K562 (cell line): ENCODE results near the gene GP1BA. TPM values are rescaled to one million over a fixed set of nuclear protein-coding genes. Genes with fewer than 3 reads are reported as not detected.

Source experiments
- COPS2 ChIP-seq: fragments of 450-650 bp; conservative IDR thresholded peaks from 2 replicates; pipeline ENCODE4 v1.6.1; 2016; ENCODE audit warnings: mild to moderate bottlenecking, moderate library complexity
- CTCF ChIP-seq, 3 experiments: IDR thresholded peaks in 2 of 3; conservative IDR thresholded peaks in 1 of 3; 2 replicates each; pipeline ENCODE4 v1.5.1; 2011 to 2012; ENCODE audit warnings: low read length in 3 of 3, mild to moderate bottlenecking in 3 of 3, control low read depth in 2 of 3, improper control_type of control experiment in 1 of 3, inconsistent platforms in 1 of 3, low read depth in 1 of 3, mixed read lengths in 1 of 3, moderate library complexity in 1 of 3; ENCODE audit not compliant: insufficient read depth in 2 of 3
- CXXC5 ChIP-seq: fragments of 250-450 bp; sonication (Bioruptor Pico); IDR thresholded peaks from 2 replicates; pipeline ENCODE4 v1.8.0; 2022; ENCODE audit warnings: inconsistent platforms, mild to moderate bottlenecking, moderate library complexity
- MYC ChIP-seq, 2 experiments: fragments of 250-450 bp in 1 of 2; sonication (Bioruptor Pico) in 1 of 2; IDR thresholded peaks; 2 replicates each; pipeline versions ENCODE4 v1.5.1 to v1.6.1; 2012 to 2021; ENCODE audit warnings: low read depth in 2 of 2, borderline replicate concordance in 1 of 2, improper control_type of control experiment in 1 of 2, low read length in 1 of 2, mild to moderate bottlenecking in 1 of 2, moderate library complexity in 1 of 2
- NFIX ChIP-seq: fragments of 250-450 bp; sonication (Bioruptor Pico); IDR thresholded peaks from 2 replicates; pipeline ENCODE4 v1.4.0; 2020; ENCODE audit warnings: low read depth, mild to moderate bottlenecking, moderate library complexity
- NRF1 ChIP-seq, 2 experiments: fragments of 450-650 bp; IDR thresholded peaks in 1 of 2; conservative IDR thresholded peaks in 1 of 2; 2 replicates each; pipeline ENCODE4 v1.6.1; 2014; ENCODE audit warnings: mild to moderate bottlenecking in 2 of 2
- RBM34 ChIP-seq: fragments of 200-400 bp; formaldehyde crosslinking; IDR thresholded peaks from 2 replicates; pipeline ENCODE4 v1.6.1; 2018; ENCODE audit warnings: low read length, borderline replicate concordance; ENCODE audit not compliant: insufficient read depth
- RREB1 ChIP-seq: fragments of 250-450 bp; sonication (Bioruptor Pico); IDR thresholded peaks from 2 replicates; pipeline ENCODE4 v1.4.0; 2020
- TSHZ1 ChIP-seq: fragments of 250-450 bp; sonication (Bioruptor Pico); IDR thresholded peaks from 2 replicates; pipeline ENCODE4 v1.4.0; 2020; ENCODE audit warnings: mild to moderate bottlenecking, moderate library complexity
- ZNF518B ChIP-seq: fragments of 250-450 bp; sonication (Bioruptor Pico); IDR thresholded peaks from 2 replicates; pipeline ENCODE4 v1.5.0; 2021; ENCODE audit warnings: mild to moderate bottlenecking, moderate library complexity
- polyA plus RNA-seq, 8 experiments: library from polyadenylated mRNA; depleted of rRNA in 4 of 8; stranded (reverse) in 5 of 8; unstranded in 3 of 8; fragments of >200 nt; fragmentation: Nextera tagmentation in 2 of 8; fragmentation: Illumina TruSeq in 1 of 8; extraction: Ambion mirVana in 2 of 8; extraction: Trizol in 1 of 8; gene quantifications; 2 replicates each; pipeline versions ENCODE4 v1.2.1 to v1.2.3, GENCODE V29; 2011 to 2014; ENCODE audit warnings: inconsistent platforms in 1 of 8, missing spikeins in 1 of 8
- total RNA-seq, 7 experiments: library from RNA; depleted of rRNA in 6 of 7; stranded (reverse); fragments of >200 nt in 6 of 7; fragmentation: Illumina TruSeq in 2 of 7; extraction: Trizol in 2 of 7; gene quantifications; 2 replicates each; pipeline versions ENCODE4 v1.2.1 to v1.2.3, GENCODE V29; 2011 to 2021; ENCODE audit warnings: low replicate concordance in 1 of 7

GP1BA gene
- total and polyA plus RNA-seq, 9 of the 15 experiments (the other 6 are each of a cell fraction or from before 2014, with no cell fraction given): 0.01 TPM; not detected in 8

GRCh38 chr17:4903051-4903818 lies 28.8 kb upstream of the GP1BA start, which contains the start of gene CHRNE (continued):
- no peak for TF ChIP-seq RREB1 (CRISPR knock-in tag)
- no peak for TF ChIP-seq NRF1 (conservative IDR thresholded peaks at IDR 0.05 in 1 of 2, IDR thresholded peaks at IDR 0.05 in 1 of 2)
- TF ChIP-seq COPS2: no peak
- no peak for TF ChIP-seq NFIX
- no peak for TF ChIP-seq RBM34
- TF ChIP-seq TSHZ1 (CRISPR knock-in tag): no peak
- no peak for TF ChIP-seq CXXC5 (CRISPR knock-in tag)
- no peak for TF ChIP-seq ZNF518B
- peak; percentile 67 to 84 (median 68) for TF ChIP-seq CTCF (IDR thresholded peaks at IDR 0.05 in 2 of 3, conservative IDR thresholded peaks at IDR 0.05 in 1 of 3; ENCODE audit: insufficient read depth in 2 of 3, low read depth in 1 of 3, low read length in 3 of 3)
- peak; percentile 54 for TF ChIP-seq MYC (IDR thresholded peaks at IDR 0.05; ENCODE audit: low read depth, low read length)
- TF ChIP-seq MYC (CRISPR knock-in tag; IDR thresholded peaks at IDR 0.05; ENCODE audit: borderline replicate concordance, low read depth): no peak
